Measurements from ENCODE around the gene SAMHD1. TPM values are rescaled to one million over a fixed set of nuclear protein-coding genes. Genes with fewer than 3 reads are reported as not detected.
A peak's percentile ranks its signal among the peaks of the same experiment; 100 is the strongest.

SAMHD1 gene
- total RNA-seq, 1 experiment from 2014 or later = 54.3 TPM

GRCh38 chr20:36856195-36856594, 95.3 kb downstream of the SAMHD1 start:
- no peak for DNase-seq
- Mint-ChIP-seq H3K4me1 (ENCODE audit: low read depth, unreplicated experiment) (peaks cover 28% of the 10 kb centered on the region), H3K4me3 (ENCODE audit: low read depth, unreplicated experiment) (no peak overlapping the region), H3K9me3 (ENCODE audit: low read depth, unreplicated experiment) (no peaks in the 10 kb centered on the region), H3K27me3 (ENCODE audit: unreplicated experiment) (no peaks in the 10 kb centered on the region), H3K27ac (ENCODE audit: unreplicated experiment) (no peak overlapping the region), H3K36me3 (ENCODE audit: insufficient read depth, unreplicated experiment) (no peaks in the 10 kb centered on the region)
- TF ChIP-seq CTCF (IDR thresholded peaks at IDR 0.05; ENCODE audit: unreplicated experiment) = no peak
- no TSS peak for BruUV-seq (replicated peaks)
- intact Hi-C loops (cut with micrococcal nuclease; ENCODE audit: unreplicated experiment) = no loop called here
- CTCF ChIA-PET = interaction anchor here (0.6 to 1.9 kb wide), 5 partner anchors 8 to 1029 kb away, joined by 3 to 6 read pairs (median 4); no protein-coding TSS in a partner anchor

GRCh38 chr20:36855241-36855657, 96.3 kb downstream of the SAMHD1 start:
- Mint-ChIP-seq H3K4me3 (ENCODE audit: low read depth, unreplicated experiment) (no peak overlapping the region), H3K36me3 (ENCODE audit: insufficient read depth, unreplicated experiment) (no peaks in the 10 kb centered on the region), H3K9me3 (ENCODE audit: low read depth, unreplicated experiment) (peaks cover 2% of the 10 kb centered on the region), H3K27me3 (ENCODE audit: unreplicated experiment) (no peaks in the 10 kb centered on the region), H3K27ac (ENCODE audit: unreplicated experiment) (no peak overlapping the region), H3K4me1 (ENCODE audit: low read depth, unreplicated experiment) (peaks cover 26% of the 10 kb centered on the region)
- CTCF ChIA-PET = interaction anchor here (0.6 to 1.9 kb wide), 4 partner anchors 7 to 1028 kb away, joined by 4 to 8 read pairs (median 6); no protein-coding TSS in a partner anchor
- DNase-seq = no peak
- BruUV-seq (replicated peaks) = no TSS peak
- no peak for TF ChIP-seq CTCF (IDR thresholded peaks at IDR 0.05; ENCODE audit: unreplicated experiment)
- intact Hi-C loops (cut with micrococcal nuclease; ENCODE audit: unreplicated experiment) = no loop called here

- Mint-ChIP-seq H3K36me3 (ENCODE audit: insufficient read depth, unreplicated experiment) (no peaks in the 10 kb centered on the region), H3K27ac (ENCODE audit: unreplicated experiment) (no peak overlapping the region), H3K4me3 (ENCODE audit: low read depth, unreplicated experiment) (no peak overlapping the region), H3K27me3 (ENCODE audit: unreplicated experiment) (no peaks in the 10 kb centered on the region), H3K9me3 (ENCODE audit: low read depth, unreplicated experiment) (peaks cover 2% of the 10 kb centered on the region), H3K4me1 (ENCODE audit: low read depth, unreplicated experiment) (peaks cover 23% of the 10 kb centered on the region)
- intact Hi-C loops (cut with micrococcal nuclease; ENCODE audit: unreplicated experiment) = no loop called here
- CTCF ChIA-PET = interaction anchor here (0.5 to 1.9 kb wide), 6 partner anchors 8 to 92 kb away, joined by 3 to 8 read pairs (median 4); no protein-coding TSS in a partner anchor
- TF ChIP-seq CTCF (IDR thresholded peaks at IDR 0.05; ENCODE audit: unreplicated experiment) = no peak
- peak; percentile 48 for DNase-seq
- BruUV-seq (replicated peaks) = no TSS peak
Observed at GRCh38 chr20:36854348-36855240, 96.9 kb downstream of the SAMHD1 start.

DNA sequence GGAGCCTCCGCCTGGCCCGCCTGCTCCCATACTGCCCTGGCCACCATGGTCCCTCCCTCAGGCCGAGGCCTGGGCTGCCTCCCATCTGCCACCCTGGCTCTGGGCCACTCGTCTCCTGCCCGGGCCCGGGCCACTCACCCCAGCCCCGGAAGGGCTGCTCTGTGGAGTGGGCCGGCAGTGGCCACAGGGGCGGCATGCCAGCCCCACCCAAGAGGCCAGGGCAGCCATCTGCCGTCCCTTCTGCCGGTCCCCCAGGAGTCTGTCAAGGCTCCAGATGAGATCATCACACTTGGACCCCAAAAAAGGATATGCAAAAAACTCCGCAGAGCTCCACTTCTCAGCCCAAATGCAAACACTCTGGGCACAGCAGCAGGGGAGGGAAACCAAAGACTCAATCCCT, 99.3 kb downstream of the SAMHD1 start:
- no peak overlapping the region for H3K4me3 Mint-ChIP-seq (ENCODE audit: low read depth, unreplicated experiment)
- intact Hi-C loops (cut with micrococcal nuclease; ENCODE audit: unreplicated experiment) = no loop called here
- no peaks in the 10 kb centered on the region for H3K27me3 Mint-ChIP-seq (ENCODE audit: unreplicated experiment)
- CTCF ChIA-PET = interaction anchor here (0.7 kb wide), 2 partner anchors 32 to 150 kb away, joined by 3 to 7 read pairs; no protein-coding TSS in a partner anchor
- no peak for DNase-seq
- no peaks in the 10 kb centered on the region for H3K36me3 Mint-ChIP-seq (ENCODE audit: insufficient read depth, unreplicated experiment)
- peaks cover 9% of the 10 kb centered on the region for H3K4me1 Mint-ChIP-seq (ENCODE audit: low read depth, unreplicated experiment)
- no peak overlapping the region for H3K27ac Mint-ChIP-seq (ENCODE audit: unreplicated experiment)
- H3K9me3 Mint-ChIP-seq (ENCODE audit: low read depth, unreplicated experiment) = peaks cover 2% of the 10 kb centered on the region
- BruUV-seq (replicated peaks) = no TSS peak
- no peak for TF ChIP-seq CTCF (IDR thresholded peaks at IDR 0.05; ENCODE audit: unreplicated experiment)
